Measurements from ENCODE around the gene LRRC51.
"Not testable (repeated sequence)": the region's sequence is repeated elsewhere in the genome, so short reads cannot be mapped to it uniquely, and the experiment has no call there.

LRRC51 gene

GRCh38 chr11:72135891-72136683 is 55.4 kb downstream of the LRRC51 start:
- peak overlapping the region; percentile 45 for H3K27ac ChIP-seq
- no peak for DNase-seq (ENCODE audit: low read depth, low spot score)

GRCh38 chr11:72136684-72137262 is 56.1 kb downstream of the LRRC51 start:
- no peak for DNase-seq (ENCODE audit: low read depth, low spot score)
- H3K27ac ChIP-seq: peak overlapping the region; percentile 45

DNA sequence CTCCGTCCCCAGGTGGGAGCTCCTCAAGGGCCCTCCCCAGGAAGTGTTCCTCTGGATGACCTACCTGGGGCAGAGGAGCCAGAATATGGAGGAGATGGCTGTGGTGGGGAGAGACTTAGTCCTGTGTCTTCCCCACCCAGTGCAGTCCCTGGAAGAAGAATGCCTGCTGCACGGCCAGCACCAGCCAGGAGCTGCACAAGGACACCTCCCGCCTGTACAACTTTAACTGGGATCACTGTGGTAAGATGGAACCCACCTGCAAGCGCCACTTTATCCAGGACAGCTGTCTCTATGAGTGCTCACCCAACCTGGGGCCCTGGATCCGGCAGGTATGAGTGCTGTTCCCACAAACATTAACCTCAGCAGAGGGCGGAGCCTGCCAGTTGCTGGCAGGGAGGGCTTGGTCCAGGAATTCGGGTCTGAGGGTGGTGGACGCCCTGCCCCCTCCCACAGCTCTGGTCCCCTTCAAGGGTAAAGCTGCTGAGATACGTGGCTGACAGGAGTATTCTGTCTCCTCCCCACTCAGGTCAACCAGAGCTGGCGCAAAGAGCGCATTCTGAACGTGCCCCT is 58.3 kb downstream of the LRRC51 start:
- H3K27ac ChIP-seq: peak overlapping the region; percentile 98
- DNase-seq (ENCODE audit: low read depth, low spot score): no peak

DNA sequence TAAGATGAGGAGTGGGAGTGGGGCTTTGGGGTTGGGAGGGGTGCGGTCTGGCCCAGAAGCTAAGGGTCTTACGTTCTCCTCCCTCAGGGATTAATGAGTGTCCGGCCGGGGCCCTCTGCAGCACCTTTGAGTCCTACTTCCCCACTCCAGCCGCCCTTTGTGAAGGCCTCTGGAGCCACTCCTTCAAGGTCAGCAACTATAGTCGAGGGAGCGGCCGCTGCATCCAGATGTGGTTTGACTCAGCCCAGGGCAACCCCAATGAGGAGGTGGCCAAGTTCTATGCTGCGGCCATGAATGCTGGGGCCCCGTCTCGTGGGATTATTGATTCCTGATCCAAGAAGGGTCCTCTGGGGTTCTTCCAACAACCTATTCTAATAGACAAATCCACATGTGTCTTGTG is 58.9 kb downstream of the LRRC51 start:
- peak overlapping the region; percentile 98 for H3K27ac ChIP-seq
- DNase-seq (ENCODE audit: low read depth, low spot score): no peak

DNA sequence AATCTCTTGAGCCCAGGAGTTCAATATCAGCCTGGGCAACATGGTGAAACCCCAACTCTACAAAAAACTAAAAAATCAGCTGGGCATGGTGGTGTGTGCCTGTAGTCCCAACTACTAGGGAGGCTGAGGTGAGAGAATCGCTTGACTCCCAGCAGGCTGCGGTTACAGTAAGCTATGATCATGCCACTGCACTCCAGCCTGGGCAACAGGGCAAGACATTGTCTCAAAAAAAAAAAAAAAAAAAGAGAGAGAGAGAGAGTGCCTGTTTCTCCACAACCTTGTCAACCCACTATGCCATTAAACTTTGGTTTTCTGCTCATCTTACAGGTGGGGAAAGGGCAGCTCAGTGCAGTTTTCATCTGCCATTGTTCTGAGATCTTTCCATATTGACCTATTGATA is 60.0 kb downstream of the LRRC51 start:
- peak overlapping the region; percentile 98 for H3K27ac ChIP-seq
- DNase-seq (ENCODE audit: low read depth, low spot score): no peak

DNA sequence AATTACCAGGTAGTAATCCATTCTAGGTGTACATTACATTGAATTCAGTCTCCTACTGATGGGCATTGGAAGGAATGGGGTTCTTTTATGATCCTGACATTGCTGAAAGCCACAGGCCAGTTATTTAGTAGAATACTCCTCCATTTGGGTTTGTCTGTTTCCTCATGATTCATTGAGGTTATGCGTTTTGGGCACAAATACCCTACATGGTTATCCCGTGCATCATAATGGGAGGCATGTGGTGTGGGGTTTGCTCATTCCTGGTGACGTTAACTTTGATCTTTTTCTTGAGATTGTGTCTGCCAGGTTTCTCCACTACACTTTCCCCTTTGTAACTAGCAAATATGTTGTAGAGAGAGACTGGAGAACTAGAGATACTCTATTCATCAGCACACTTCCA is 60.4 kb downstream of the LRRC51 start:
- H3K27ac ChIP-seq: peak overlapping the region; percentile 98
- DNase-seq (ENCODE audit: low read depth, low spot score): peak; percentile 65

DNA sequence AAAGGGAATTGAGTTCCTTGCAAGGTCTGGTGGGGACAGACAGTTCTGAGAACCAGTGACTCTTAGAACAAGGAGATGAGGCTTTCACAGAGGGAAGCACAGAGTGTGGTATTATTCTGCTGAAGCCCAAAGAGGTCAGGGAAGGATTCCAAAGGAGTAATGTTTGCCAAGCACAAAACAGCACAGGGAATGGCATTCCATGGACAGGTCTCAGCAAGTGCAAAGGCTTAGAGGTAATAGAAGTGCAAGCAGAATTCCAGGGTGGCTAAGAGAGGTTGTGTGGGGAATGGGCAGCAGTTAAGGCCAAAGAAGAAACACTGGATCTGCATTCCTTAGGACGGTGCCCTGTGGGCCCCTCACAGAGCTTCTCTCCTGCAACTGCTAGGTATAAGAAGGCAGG is 61.4 kb downstream of the LRRC51 start:
- peak; percentile 34 for DNase-seq (ENCODE audit: low read depth, low spot score)
- peak overlapping the region; percentile 98 for H3K27ac ChIP-seq

DNA sequence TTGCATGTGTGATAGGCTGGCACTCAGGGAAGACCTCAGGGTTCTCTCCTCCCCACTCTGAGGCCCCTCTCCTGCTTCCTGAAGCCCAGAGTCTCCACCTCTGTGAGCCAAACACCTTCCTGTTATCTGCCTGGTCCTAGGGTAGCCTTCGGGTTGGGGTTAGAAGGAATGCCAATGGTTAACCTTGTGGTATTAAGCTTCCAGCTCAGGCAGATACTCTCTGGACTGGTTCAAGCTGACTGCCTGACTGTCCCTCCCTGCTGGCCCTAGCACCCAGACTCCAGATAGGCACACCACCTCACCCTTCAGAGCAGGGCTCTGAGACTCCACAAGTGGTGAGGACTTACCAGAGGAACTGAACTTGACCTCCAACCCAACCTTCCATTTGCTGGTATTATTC is 61.9 kb downstream of the LRRC51 start:
- DNase-seq (ENCODE audit: low read depth, low spot score): not testable (repeated sequence)
- peak overlapping the region; percentile 98 for H3K27ac ChIP-seq

- peak overlapping the region; percentile 98 for H3K27ac ChIP-seq
- peak; percentile 56 for DNase-seq (ENCODE audit: low read depth, low spot score)
Measured at GRCh38 chr11:72144807-72145565, 64.3 kb downstream of the LRRC51 start.
